Measurements from ENCODE around the gene DLGAP4.

DNA sequence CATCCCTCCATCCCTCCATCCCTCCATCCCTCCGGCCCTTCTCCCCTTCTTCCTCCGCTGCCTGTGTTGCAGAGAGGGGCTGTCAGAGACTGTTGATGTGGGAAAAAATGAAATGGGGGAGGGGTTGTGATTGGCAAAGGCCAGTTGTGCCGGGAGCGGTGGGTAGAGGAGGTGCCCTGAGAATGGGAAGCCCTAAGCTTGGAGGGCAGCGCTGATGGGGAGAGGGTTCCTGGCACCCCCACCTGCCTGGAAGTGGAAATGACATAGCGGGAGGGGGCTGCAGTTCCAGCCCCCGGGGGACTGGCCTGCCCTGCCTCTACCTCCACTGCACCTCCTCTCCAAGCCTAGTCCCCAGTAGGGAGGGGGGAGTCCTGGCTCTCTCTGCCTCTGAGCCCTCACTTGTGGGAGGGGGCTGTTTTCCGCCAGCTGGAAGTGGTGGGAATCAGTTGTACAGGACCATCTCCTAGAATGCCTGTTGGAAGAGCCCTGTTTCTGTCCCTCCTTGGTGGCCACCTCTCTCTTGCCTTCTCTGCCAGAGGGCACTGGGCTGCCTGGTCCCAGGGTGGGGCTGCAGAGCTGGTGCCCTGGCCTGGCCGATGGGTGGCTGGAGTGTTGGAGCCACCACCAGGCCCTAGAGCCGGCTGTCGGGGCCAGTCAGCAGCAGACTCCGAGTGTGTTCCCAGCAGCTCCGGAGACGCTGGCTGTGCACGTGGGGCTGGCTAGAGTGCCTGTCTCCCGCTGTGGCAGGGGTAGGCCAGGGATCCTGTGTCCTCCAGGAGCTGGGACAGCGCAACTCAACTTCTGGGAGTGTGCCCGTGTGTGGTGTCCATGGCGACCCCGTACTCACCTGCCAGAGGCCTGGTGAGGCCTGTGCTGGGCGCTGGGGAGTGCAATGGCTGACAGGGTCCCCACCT is 1.5 kb downstream of the DLGAP4 start:
- TF ChIP-seq, protein P1, sequence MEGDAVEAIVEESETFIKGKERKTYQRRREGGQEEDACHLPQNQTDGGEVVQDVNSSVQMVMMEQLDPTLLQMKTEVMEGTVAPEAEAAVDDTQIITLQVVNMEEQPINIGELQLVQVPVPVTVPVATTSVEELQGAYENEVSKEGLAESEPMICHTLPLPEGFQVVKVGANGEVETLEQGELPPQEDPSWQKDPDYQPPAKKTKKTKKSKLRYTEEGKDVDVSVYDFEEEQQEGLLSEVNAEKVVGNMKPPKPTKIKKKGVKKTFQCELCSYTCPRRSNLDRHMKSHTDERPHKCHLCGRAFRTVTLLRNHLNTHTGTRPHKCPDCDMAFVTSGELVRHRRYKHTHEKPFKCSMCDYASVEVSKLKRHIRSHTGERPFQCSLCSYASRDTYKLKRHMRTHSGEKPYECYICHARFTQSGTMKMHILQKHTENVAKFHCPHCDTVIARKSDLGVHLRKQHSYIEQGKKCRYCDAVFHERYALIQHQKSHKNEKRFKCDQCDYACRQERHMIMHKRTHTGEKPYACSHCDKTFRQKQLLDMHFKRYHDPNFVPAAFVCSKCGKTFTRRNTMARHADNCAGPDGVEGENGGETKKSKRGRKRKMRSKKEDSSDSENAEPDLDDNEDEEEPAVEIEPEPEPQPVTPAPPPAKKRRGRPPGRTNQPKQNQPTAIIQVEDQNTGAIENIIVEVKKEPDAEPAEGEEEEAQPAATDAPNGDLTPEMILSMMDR (IDR thresholded peaks at IDR 0.05; ENCODE audit: low read depth, low read length, poor library complexity, severe bottlenecking) = no peak
- no peak for TF ChIP-seq EZH2phosphoT487 (IDR thresholded peaks at IDR 0.05; ENCODE audit: borderline replicate concordance, low read length)

Data from DOHH2 (cell line).